Mammary epithelial cell (primary cell): ENCODE data around the gene NKD2.

Experiments
- EZH2 ChIP-seq: IDR thresholded peaks from 2 replicates; pipeline ENCODE4 v1.6.1; 2012; ENCODE audit warnings: low read length, inconsistent platforms, borderline replicate concordance
- TF ChIP-seq, protein P1 (sequence below), 2 donors: IDR thresholded peaks in 1 of 2; conservative IDR thresholded peaks in 1 of 2; 2 replicates each; pipeline ENCODE4 v1.5.1; 2011 to 2012; ENCODE audit warnings: inconsistent platforms in 2 of 2, low read length in 2 of 2, mild to moderate bottlenecking in 2 of 2, control low read depth in 1 of 2, low read depth in 1 of 2; ENCODE audit not compliant: insufficient read depth in 1 of 2; ENCODE audit errors: extremely low read depth in 1 of 2

DNA sequence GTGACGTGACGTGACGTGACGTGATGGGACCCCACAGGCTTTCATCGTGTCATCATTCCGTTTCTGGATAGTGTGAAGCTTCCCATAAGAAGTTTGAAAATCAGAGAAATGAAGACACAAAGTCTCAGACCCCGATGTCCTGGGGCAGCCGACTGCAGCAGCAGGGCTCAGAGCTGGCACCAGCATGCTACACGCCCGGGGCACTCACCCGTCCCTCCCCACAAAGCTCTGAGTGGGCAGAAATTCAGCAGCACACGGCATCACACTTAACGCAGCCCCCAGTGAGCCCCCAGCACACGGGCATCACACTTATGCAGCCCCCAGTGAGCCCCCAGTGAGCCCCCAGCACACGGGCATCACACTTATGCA lies 61.1 kb downstream of the NKD2 start:
- TF ChIP-seq EZH2, result no peak
- TF ChIP-seq, protein P1, sequence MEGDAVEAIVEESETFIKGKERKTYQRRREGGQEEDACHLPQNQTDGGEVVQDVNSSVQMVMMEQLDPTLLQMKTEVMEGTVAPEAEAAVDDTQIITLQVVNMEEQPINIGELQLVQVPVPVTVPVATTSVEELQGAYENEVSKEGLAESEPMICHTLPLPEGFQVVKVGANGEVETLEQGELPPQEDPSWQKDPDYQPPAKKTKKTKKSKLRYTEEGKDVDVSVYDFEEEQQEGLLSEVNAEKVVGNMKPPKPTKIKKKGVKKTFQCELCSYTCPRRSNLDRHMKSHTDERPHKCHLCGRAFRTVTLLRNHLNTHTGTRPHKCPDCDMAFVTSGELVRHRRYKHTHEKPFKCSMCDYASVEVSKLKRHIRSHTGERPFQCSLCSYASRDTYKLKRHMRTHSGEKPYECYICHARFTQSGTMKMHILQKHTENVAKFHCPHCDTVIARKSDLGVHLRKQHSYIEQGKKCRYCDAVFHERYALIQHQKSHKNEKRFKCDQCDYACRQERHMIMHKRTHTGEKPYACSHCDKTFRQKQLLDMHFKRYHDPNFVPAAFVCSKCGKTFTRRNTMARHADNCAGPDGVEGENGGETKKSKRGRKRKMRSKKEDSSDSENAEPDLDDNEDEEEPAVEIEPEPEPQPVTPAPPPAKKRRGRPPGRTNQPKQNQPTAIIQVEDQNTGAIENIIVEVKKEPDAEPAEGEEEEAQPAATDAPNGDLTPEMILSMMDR (conservative IDR thresholded peaks at IDR 0.05 in 1 of 2, IDR thresholded peaks at IDR 0.05 in 1 of 2; ENCODE audit: extremely low read depth in 1 of 2, insufficient read depth in 1 of 2, low read depth in 1 of 2, low read length in 2 of 2), result no peak
